GM23248 (cell line): Measurements from ENCODE around the gene BLCAP. TPM values are rescaled to one million over a fixed set of nuclear protein-coding genes. Genes with fewer than 3 reads are reported as not detected.

Experiments
- DNase-seq: peaks from one replicate; pipeline ENCODE4 v3.0.0-alpha.2; 2015
- H2AFZ ChIP-seq: fragments of 200-600 bp; sonication (generic); 2 replicates; pipeline ENCODE4 v1.6.1; 2016; ENCODE audit warnings: antibody characterized with exemption
- H3F3A ChIP-seq: fragments of 200-600 bp; sonication (generic); 2 replicates; pipeline ENCODE4 v1.6.1; 2016; ENCODE audit warnings: mild to moderate bottlenecking, antibody characterized with exemption, mixed run types; ENCODE audit not compliant: insufficient read depth
- H3K27ac ChIP-seq: fragments of 200-600 bp; sonication (generic); 2 replicates; pipeline ENCODE4 v1.5.1; 2016; ENCODE audit warnings: mild to moderate bottlenecking
- H3K27me3 ChIP-seq: fragments of 200-600 bp; sonication (generic); replicated peaks from 2 replicates; pipeline ENCODE4 v1.6.1; 2016; ENCODE audit warnings: mild to moderate bottlenecking; ENCODE audit not compliant: insufficient read depth
- H3K36me3 ChIP-seq: fragments of 200-600 bp; sonication (generic); 2 replicates; pipeline ENCODE4 v1.6.1; 2016; ENCODE audit warnings: low read depth, mild to moderate bottlenecking
- H3K4me1 ChIP-seq: fragments of 200-600 bp; sonication (generic); 2 replicates; pipeline ENCODE4 v1.6.1; 2016; ENCODE audit warnings: mild to moderate bottlenecking; ENCODE audit not compliant: insufficient read depth
- H3K4me2 ChIP-seq: fragments of 200-600 bp; sonication (generic); one replicate; pipeline ENCODE4 v1.6.1; 2016; ENCODE audit warnings: mild to moderate bottlenecking; ENCODE audit not compliant: unreplicated experiment
- H3K4me3 ChIP-seq: fragments of 200-600 bp; sonication (generic); 2 replicates; pipeline ENCODE4 v1.5.1; 2016; ENCODE audit warnings: mild to moderate bottlenecking
- H3K79me2 ChIP-seq: fragments of 200-600 bp; sonication (generic); 2 replicates; pipeline ENCODE4 v1.6.1; 2016; ENCODE audit warnings: mild to moderate bottlenecking; ENCODE audit not compliant: insufficient read depth
- H3K9ac ChIP-seq: fragments of 200-600 bp; sonication (generic); 2 replicates; pipeline ENCODE4 v1.6.1; 2016; ENCODE audit warnings: mild to moderate bottlenecking
- H3K9me2 ChIP-seq: fragments of 200-600 bp; sonication (generic); 2 replicates; pipeline ENCODE4 v1.6.1; 2016; ENCODE audit warnings: mixed run types, mild to moderate bottlenecking, moderate library complexity; ENCODE audit not compliant: insufficient read depth
- H3K9me3 ChIP-seq: fragments of 200-600 bp; sonication (generic); one replicate; pipeline ENCODE4 v1.6.1; 2017; ENCODE audit warnings: low read depth
- H4K20me1 ChIP-seq: fragments of 200-600 bp; sonication (generic); 2 replicates; pipeline ENCODE4 v1.6.0; 2016; ENCODE audit not compliant: insufficient read depth
- EZH2 ChIP-seq: fragments of 200-600 bp; sonication (generic); IDR thresholded peaks from 2 replicates; pipeline ENCODE4 v1.6.1; 2018; ENCODE audit warnings: antibody characterized with exemption, mild to moderate bottlenecking; ENCODE audit not compliant: insufficient read depth, poor library complexity, severe bottlenecking
- EZH2phosphoT487 ChIP-seq: fragments of 200-600 bp; sonication (generic); IDR thresholded peaks from 2 replicates; pipeline ENCODE4 v1.6.1; 2018; ENCODE audit warnings: antibody characterized with exemption, moderate library complexity, mild to moderate bottlenecking, low read depth; ENCODE audit not compliant: insufficient read depth
- WGBS, 2 experiments: methylation state at CpG; one replicate each; pipeline ENCODE4 v1.1.6; 2015 to 2017; ENCODE audit warnings: low lambda C conversion rate in 2 of 2, low coverage in 1 of 2; ENCODE audit errors: missing lambda C conversion rate in 2 of 2; 5-methylcytosine and 5-hydroxymethylcytosine counted together
- in situ Hi-C: fragments of 300-500 bp; cut with MboI; formaldehyde crosslinking; loops from 2 replicates; pipeline ENCODE4 v1.15.0; 2020
- polyA plus RNA-seq: library from polyadenylated mRNA; unstranded; fragments of >200 nt; fragmentation: Nextera tagmentation; extraction: Ambion mirVana; gene quantifications from 2 replicates; pipeline ENCODE4 v1.2.1, GENCODE V29; 2016
- total RNA-seq: library from RNA; depleted of rRNA; stranded (reverse); fragments of >200 nt; shearing (Covaris generic); gene quantifications from 2 replicates; pipeline ENCODE4 v1.2.3, GENCODE V29; 2014

The BLCAP gene
- total and polyA plus RNA-seq, 2 experiments from 2014 or later: 80.0 to 100 TPM

- in situ Hi-C loops: loop anchor here (10.0 kb wide), 1 partner anchor 123 kb away; no protein-coding TSS in a partner anchor
- H3K27me3 ChIP-seq: no peaks in the 10 kb centered on the region
- H3K4me3 ChIP-seq: no peak overlapping the region
- 88 to 90% methylated on average over 7 of the region's 7 CpGs for WGBS, 2 experiments
- H2AFZ ChIP-seq: no peak overlapping the region
- H4K20me1 ChIP-seq: peaks cover 15% of the 10 kb centered on the region; the same call in 1 of the 2 replicates
- H3K9me3 ChIP-seq: no peaks in the 10 kb centered on the region
- H3K9ac ChIP-seq: no peak overlapping the region
- DNase-seq: no peak
- no peaks in the 10 kb centered on the region for H3K9me2 ChIP-seq
- no peak overlapping the region for H3K4me2 ChIP-seq
- H3K79me2 ChIP-seq: peaks cover 98% of the 10 kb centered on the region
- TF ChIP-seq EZH2phosphoT487 (no peak), EZH2 (no peak)
- no peak overlapping the region for H3K27ac ChIP-seq
- H3K4me1 ChIP-seq: peaks cover 9% of the 10 kb centered on the region
- H3F3A ChIP-seq: peaks cover 9% of the 10 kb centered on the region; the same call in 1 of the 2 replicates
- H3K36me3 ChIP-seq: peaks cover 29% of the 10 kb centered on the region; the same call in 1 of the 2 replicates
Observed at GRCh38 chr20:37518059-37518458, 9.6 kb downstream of the BLCAP start.

GRCh38 chr20:37516811-37517750 is 10.6 kb downstream of the BLCAP start:
- H3K27ac ChIP-seq: no peak overlapping the region

GRCh38 chr20:37515876-37516275 is 11.8 kb downstream of the BLCAP start:
- peaks cover 19% of the 10 kb centered on the region; the same call in 1 of the 2 replicates for H4K20me1 ChIP-seq

More at GRCh38 chr20:37516811-37517750, 10.6 kb downstream of the BLCAP start:
- in situ Hi-C loops: loop anchor here (10.0 kb wide), 1 partner anchor 122 kb away; no protein-coding TSS in a partner anchor
- peaks cover 19% of the 10 kb centered on the region for H3K4me1 ChIP-seq
- H2AFZ ChIP-seq: no peak overlapping the region
- no peak for TF ChIP-seq EZH2phosphoT487
- no peak for TF ChIP-seq EZH2
- H3K4me2 ChIP-seq: no peak overlapping the region
- peaks cover 34% of the 10 kb centered on the region; the same call in 1 of the 2 replicates for H3K36me3 ChIP-seq
- no peak overlapping the region for H3K9ac ChIP-seq
- 75 to 76% methylated on average over 13 of the region's 13 CpGs for WGBS, 2 experiments
- H3K9me3 ChIP-seq: no peaks in the 10 kb centered on the region
- peaks cover 15% of the 10 kb centered on the region; the same call in 1 of the 2 replicates for H4K20me1 ChIP-seq
- peaks cover 18% of the 10 kb centered on the region for H3F3A ChIP-seq
- no peak overlapping the region for H3K4me3 ChIP-seq
- DNase-seq: no peak
- no peaks in the 10 kb centered on the region for H3K9me2 ChIP-seq
- H3K79me2 ChIP-seq: peaks cover 96% of the 10 kb centered on the region
- H3K27me3 ChIP-seq: no peaks in the 10 kb centered on the region

GRCh38 chr20:37513779-37514359 is 13.8 kb downstream of the BLCAP start:
- DNase-seq: no peak
- Histone ChIP-seq H3F3A (peaks cover 21% of the 10 kb centered on the region), H3K27me3 (no peaks in the 10 kb centered on the region), H3K4me2 (no peak overlapping the region), H3K4me3 (no peak overlapping the region), H3K79me2 (peaks cover 88% of the 10 kb centered on the region), H3K36me3 (peaks cover 34% of the 10 kb centered on the region; the same call in 1 of the 2 replicates), H3K9me2 (no peaks in the 10 kb centered on the region), H3K9ac (no peak overlapping the region), H3K27ac (no peak overlapping the region), H3K4me1 (peaks cover 29% of the 10 kb centered on the region), H2AFZ (no peak overlapping the region), H4K20me1 (peaks cover 19% of the 10 kb centered on the region; the same call in 1 of the 2 replicates), H3K9me3 (no peaks in the 10 kb centered on the region)
- TF ChIP-seq EZH2phosphoT487 (no peak), EZH2 (no peak)
- WGBS, 2 experiments: 94 to 100% methylated on average over 4 of the region's 4 CpGs
- in situ Hi-C loops: loop anchor here (10.0 kb wide), 1 partner anchor 119 kb away; no protein-coding TSS in a partner anchor

More at GRCh38 chr20:37515876-37516275, 11.8 kb downstream of the BLCAP start:
- in situ Hi-C loops: loop anchor here (10.0 kb wide), 1 partner anchor 121 kb away; no protein-coding TSS in a partner anchor
- no peaks in the 10 kb centered on the region for H3K9me3 ChIP-seq
- WGBS, 2 experiments: 96 to 100% methylated on average over 4 of the region's 4 CpGs
- H3K27ac ChIP-seq: no peak overlapping the region
- peaks cover 21% of the 10 kb centered on the region for H3F3A ChIP-seq
- no peaks in the 10 kb centered on the region for H3K27me3 ChIP-seq
- TF ChIP-seq EZH2: no peak
- TF ChIP-seq EZH2phosphoT487: no peak
- H3K36me3 ChIP-seq: peaks cover 34% of the 10 kb centered on the region; the same call in 1 of the 2 replicates
- H3K79me2 ChIP-seq: peaks cover 90% of the 10 kb centered on the region
- no peak overlapping the region for H3K4me2 ChIP-seq
- no peak overlapping the region for H3K9ac ChIP-seq
- no peaks in the 10 kb centered on the region for H3K9me2 ChIP-seq
- H3K4me3 ChIP-seq: no peak overlapping the region
- no peak overlapping the region for H2AFZ ChIP-seq
- H3K4me1 ChIP-seq: peaks cover 29% of the 10 kb centered on the region
- no peak for DNase-seq
